Activated CD8-positive, alpha-beta memory T cell treated with anti-CD3 and anti-CD28 coated beads, Interleukin-2, amount 50 U/mL, for 1 hour (primary cell): ENCODE measurements around the gene TGFBRAP1.

ENCODE experiments used
- DNase-seq: peaks from one replicate; pipeline ENCODE4 v3.0.0-alpha.2; 2020; ENCODE audit errors: extremely low read depth

Gene TGFBRAP1

GRCh38 chr2:105317937-105318336, 11.6 kb downstream of the TGFBRAP1 start:
- no peak for DNase-seq

GRCh38 chr2:105315314-105315713, 14.2 kb downstream of the TGFBRAP1 start:
- DNase-seq = no peak

- DNase-seq = no peak
These were observed 15.7 kb downstream of the TGFBRAP1 start for GRCh38 chr2:105313877-105314276.

DNA sequence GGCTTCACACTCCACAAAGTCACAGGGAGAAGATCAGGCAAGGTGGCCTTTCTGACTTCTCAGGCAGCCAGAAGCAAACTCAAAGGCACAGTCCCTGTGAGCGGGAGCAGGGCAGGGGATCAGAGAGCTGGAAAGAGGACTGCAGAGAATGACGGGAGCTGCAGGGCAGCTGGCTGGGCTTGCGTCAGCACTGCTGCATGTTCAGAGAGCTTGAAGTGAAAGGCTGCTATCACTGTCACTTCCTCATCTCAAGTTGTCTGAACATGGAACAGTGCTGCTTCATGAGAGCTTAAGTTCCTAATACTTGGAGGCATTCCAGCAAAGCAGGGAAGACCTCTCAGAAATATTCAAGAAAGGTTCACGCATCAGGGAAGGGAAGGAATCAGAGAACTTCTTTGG, 20.4 kb downstream of the TGFBRAP1 start:
- no peak for DNase-seq

DNA sequence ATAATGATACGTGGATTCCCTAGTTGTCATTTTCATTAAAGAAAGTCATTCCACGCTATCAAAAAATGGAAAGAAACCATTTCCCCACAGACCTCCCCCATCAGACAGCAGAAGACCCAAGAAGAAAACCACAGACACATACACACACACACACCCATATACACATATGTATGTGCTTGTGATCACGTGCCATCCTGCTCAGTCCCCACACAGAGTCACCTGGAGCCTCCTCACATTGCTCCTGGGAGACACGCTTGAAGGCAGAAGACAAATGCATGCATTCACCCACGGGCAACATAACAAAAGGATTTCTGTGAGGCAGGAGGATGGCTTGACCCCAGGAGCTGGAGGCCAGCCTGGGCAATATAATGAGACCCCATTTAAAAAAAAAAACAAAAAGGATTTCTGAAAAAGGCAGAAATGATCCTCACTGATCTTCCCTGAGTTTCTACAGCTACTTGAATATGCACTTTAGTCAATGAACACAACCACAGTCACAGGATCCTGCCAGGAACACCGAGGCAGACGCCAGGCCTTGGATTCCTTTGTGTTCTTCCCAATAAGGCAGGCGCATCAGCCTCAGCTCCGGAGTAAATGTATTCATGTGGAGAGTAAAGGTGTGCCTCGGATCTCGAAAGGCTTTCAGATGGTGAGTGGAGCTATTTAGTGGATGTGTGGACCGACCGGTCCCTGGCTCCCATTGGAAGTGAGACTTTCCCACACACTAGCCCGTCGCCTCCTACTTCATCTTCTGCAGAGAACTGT, 21.0 kb downstream of the TGFBRAP1 start:
- DNase-seq = no peak

- DNase-seq = no peak
These were observed 21.6 kb downstream of the TGFBRAP1 start for GRCh38 chr2:105307962-105308361.

- DNase-seq = no peak
These were observed 22.0 kb downstream of the TGFBRAP1 start for GRCh38 chr2:105307550-105307949.

DNA sequence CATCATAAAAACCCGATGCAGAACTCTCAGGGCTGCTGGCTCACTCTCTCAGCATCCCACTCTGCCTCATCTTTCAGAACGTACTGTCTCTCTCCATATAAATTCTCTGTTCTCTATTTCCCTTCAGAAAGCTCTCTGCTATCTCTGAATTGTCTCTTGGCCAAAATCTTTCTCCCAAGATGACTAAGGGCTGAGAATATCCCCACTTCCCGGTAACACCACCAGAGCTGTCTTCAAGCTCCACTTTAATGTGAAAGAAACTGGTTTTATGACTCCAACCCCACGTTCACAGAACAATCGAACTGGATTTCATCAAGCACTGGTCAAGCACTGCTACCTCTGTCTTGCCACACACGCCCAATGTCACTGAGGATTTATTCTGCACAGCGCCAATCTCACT, 22.4 kb downstream of the TGFBRAP1 start:
- DNase-seq = no peak

- DNase-seq = no peak
These were observed 27.9 kb downstream of the TGFBRAP1 start for GRCh38 chr2:105301646-105302045.

DNA sequence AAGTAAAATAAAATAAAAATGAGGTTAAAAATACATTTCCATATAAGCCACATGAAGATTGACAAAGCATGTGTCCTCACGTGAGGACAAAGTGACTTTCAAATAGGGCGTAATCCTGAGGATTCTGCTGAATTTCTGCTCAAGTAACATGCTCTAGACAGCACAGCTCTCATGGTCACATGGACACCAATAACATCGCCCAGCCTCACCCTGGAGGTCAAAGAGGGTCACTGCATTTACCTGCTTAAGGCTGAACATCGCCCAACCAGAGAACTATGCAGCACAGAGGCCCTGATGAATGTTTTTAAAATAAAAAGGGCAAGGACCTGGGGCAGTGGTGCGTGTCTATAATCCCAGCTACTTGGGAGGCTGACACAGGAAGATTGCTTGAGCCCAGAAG, 30.2 kb downstream of the TGFBRAP1 start:
- no peak for DNase-seq

GRCh38 chr2:105298017-105298416, 31.5 kb downstream of the TGFBRAP1 start:
- DNase-seq = no peak

DNA sequence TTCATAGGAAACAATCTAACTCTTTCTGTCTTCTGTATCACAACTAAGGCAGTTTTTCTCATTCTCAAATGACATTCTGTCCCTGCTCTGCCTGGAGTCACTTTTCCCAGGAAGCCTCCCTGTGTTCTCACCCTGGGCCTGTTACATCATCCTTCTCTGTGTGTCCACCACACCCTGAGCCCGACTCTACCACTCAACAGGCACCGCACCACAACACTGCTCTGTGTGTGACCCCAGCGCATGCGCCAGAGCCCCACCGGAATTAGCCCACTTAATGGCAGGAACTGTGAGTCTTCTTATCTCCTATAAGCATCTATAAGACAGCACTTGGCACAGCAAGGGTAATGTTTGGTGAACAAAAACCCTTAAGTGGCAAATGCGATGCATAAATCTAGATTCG, 32.3 kb downstream of the TGFBRAP1 start:
- DNase-seq = no peak

- DNase-seq = no peak
These were observed 33.4 kb downstream of the TGFBRAP1 start for GRCh38 chr2:105296017-105296611.

DNA sequence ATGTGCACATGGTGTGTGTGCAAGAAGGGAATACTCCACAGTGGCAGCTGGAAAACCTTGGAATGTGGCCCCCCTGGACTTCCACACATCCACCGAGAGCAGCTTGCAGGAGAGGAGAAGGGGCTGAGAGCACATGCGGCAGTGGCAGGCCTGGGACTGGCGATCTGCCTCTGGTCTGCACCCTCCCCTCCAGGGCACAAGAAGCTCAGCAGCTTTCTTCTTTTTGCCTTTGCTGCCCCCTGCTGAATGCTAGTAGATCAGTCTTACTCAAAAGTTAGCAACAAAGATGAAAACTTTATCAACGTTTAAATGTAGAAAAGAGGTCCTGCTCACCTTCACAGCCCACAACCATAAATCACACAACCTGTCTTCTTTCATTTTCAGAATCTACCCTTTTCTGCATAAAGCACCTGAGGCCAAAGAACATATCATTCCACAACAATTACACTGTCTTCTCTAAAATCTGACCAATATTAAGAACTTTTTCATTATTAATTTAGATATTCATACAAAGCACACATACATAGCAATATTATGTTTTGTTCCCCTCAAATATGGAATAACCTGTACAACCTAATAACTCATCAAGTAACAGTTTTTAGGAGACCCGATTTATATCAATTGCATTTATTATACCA, 34.6 kb downstream of the TGFBRAP1 start:
- no peak for DNase-seq

GRCh38 chr2:105294046-105294445, 35.5 kb downstream of the TGFBRAP1 start:
- no peak for DNase-seq

- DNase-seq = no peak
These were observed 37.6 kb downstream of the TGFBRAP1 start for GRCh38 chr2:105291981-105292380.

DNA sequence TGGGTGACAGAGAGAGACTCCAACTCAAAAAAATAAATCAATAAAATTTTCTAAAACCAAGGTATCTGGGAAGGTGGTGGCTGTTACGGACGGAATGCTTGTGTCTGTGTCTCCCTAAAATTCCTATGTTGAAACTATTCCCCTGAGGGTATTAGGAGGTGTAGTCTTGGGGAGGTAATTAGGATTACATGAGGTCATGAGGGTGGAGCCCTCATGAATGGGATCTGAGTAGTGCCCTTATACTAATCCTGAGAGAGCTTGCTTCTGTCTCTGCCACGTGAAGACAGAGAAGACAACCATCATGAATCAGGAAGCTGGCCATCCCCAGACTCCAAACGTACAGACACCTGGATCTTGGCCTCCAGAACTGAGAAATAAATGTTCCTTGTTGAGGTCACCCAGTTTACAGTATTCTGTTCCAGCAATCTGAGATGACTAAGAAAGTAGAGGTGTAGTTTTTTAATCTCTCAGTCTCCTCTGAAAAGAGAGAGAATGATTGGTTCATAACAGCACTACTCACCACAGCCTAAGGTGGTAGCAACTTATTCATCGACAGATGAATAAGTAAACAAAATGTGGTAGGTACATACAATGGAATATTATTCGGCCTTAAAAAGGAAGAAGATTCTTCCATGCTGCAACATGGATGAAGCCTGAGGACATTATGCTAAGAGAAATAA, 38.4 kb downstream of the TGFBRAP1 start:
- DNase-seq = no peak

GRCh38 chr2:105288133-105288532, 41.4 kb downstream of the TGFBRAP1 start:
- DNase-seq = no peak

GRCh38 chr2:105287692-105288091, 41.8 kb downstream of the TGFBRAP1 start:
- no peak for DNase-seq

DNA sequence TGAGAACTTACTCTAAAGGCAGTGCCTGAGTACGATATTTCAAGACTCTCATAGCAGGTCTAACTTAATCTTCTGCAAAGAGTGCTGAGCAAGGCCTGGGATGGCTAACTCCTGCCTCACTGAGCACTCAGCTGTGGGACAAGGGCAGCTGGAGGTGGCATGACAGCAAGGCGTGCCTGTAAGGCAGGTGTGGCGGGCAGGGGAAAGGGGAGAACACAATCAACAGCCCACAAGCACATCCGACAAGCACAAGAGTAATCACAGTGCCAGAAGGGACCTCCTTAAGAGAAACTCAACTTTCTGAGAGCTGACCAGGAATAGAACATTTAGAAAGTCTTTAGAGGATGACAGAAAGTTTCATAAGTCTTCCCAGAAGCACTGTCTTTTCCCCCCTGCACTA, 46.0 kb downstream of the TGFBRAP1 start:
- no peak for DNase-seq

- no peak for DNase-seq
These were observed 49.3 kb downstream of the TGFBRAP1 start for GRCh38 chr2:105280281-105280680.

DNA sequence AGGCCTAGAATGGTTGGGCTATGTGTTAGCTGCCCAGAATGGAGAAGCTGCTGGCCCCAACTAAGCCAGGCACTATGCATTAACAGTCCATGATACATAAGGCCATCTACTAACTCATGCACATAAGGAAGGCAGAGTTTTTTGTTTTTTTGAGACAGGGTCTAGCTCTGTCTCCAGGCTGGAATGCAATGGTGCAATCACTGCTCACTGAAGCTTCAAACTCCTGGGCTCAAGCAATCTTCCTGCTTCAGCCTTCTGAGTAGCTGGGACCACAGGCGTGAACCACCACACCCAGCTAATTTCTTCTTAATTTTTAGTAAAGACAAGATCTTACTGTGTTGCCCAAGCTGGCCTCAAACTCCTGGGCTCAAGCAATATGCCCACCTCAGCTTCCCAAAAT, 50.4 kb downstream of the TGFBRAP1 start:
- no peak for DNase-seq

DNA sequence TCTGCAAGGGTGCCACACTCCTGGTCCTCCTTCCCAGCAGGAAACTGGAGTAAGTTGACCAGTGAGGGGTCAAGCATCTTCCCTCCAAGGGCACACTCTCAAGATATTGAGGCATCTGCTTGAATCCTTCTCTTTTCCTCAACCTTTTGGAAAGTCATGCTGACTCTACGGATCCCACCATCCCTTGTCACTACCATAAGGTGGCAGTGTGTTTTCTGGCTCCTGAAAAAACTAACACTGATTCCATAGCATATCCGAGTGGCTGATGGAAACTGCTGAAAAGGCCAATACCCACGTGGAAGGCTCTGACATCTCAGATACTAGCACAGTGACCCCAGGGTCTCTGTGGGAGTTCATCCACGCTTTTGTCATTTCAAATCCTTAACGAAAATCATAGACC, 50.9 kb downstream of the TGFBRAP1 start:
- no peak for DNase-seq
